Epidermal melanocyte (primary cell): ENCODE data around the gene ARPC4.
"Not testable (repeated sequence)": the region's sequence is repeated elsewhere in the genome, so short reads cannot be mapped to it uniquely, and the experiment has no call there.

Experiments
- DNase-seq: peaks from one replicate; pipeline ENCODE4 v3.0.0; 2011; ENCODE audit warnings: low spot score; ENCODE audit not compliant: insufficient read length

ARPC4 gene

GRCh38 chr3:9851926-9852325 lies 59.0 kb downstream of the ARPC4 start:
- DNase-seq = not testable (repeated sequence)

GRCh38 chr3:9852528-9852927 lies 59.6 kb downstream of the ARPC4 start:
- no peak for DNase-seq

GRCh38 chr3:9854291-9854940 lies 61.5 kb downstream of the ARPC4 start:
- DNase-seq = not testable (repeated sequence)

GRCh38 chr3:9855594-9855993 lies 62.7 kb downstream of the ARPC4 start:
- DNase-seq = no peak
